HepG2 (cell line): ENCODE data around the gene PPP1R1B. TPM values are rescaled to one million over a fixed set of nuclear protein-coding genes. Genes with fewer than 3 reads are reported as not detected.

Experiments used
- ATF7-NPFF ChIP-seq: sonication (generic); formaldehyde crosslinking; IDR thresholded peaks from 2 replicates; pipeline ENCODE4 v1.8.1; 2023; ENCODE audit warnings: mild to moderate bottlenecking, low read depth, missing genetic modification reagents, moderate library complexity
- ERF ChIP-seq: IDR thresholded peaks from 2 replicates; pipeline ENCODE4 v1.6.1; 2018; ENCODE audit warnings: missing biosample characterization, missing genetic modification reagents
- ISL2 ChIP-seq: sonication (generic); formaldehyde crosslinking; IDR thresholded peaks from 2 replicates; pipeline ENCODE4 v1.5.0; 2020; ENCODE audit warnings: missing genetic modification reagents
- MTA1 ChIP-seq: sonication (generic); formaldehyde crosslinking; IDR thresholded peaks from 2 replicates; pipeline ENCODE4 v1.4.0; 2020; ENCODE audit warnings: missing genetic modification reagents, mild to moderate bottlenecking, borderline replicate concordance
- RAD51 ChIP-seq: fragments of 450-650 bp; IDR thresholded peaks from 2 replicates; pipeline ENCODE4 v1.6.1; 2016; ENCODE audit warnings: borderline replicate concordance
- RFX5 ChIP-seq: IDR thresholded peaks from 2 replicates; pipeline ENCODE4 v1.6.1; 2011; ENCODE audit warnings: low read depth, low read length, improper control_type of control experiment
- SRSF4 ChIP-seq: fragments of 200-400 bp; formaldehyde crosslinking; IDR thresholded peaks from one replicate; pipeline ENCODE4 v1.6.1; 2018; ENCODE audit warnings: mild to moderate bottlenecking, low read depth, low read length, moderate library complexity; ENCODE audit not compliant: poor library complexity, severe bottlenecking
- ZNF160 ChIP-seq: sonication (generic); formaldehyde crosslinking; IDR thresholded peaks from 2 replicates; pipeline ENCODE4 v1.8.0; 2022; ENCODE audit warnings: mild to moderate bottlenecking, inconsistent platforms, missing genetic modification reagents
- ZNF354B ChIP-seq: sonication (generic); formaldehyde crosslinking; IDR thresholded peaks from 2 replicates; pipeline ENCODE4 v1.8.0; 2022; ENCODE audit warnings: mild to moderate bottlenecking, missing genetic modification reagents
- ZNF510 ChIP-seq: sonication (generic); formaldehyde crosslinking; IDR thresholded peaks from 2 replicates; pipeline ENCODE4 v1.4.0; 2020; ENCODE audit warnings: low read depth, mild to moderate bottlenecking, missing genetic modification reagents
- ZNF660 ChIP-seq: sonication (generic); formaldehyde crosslinking; IDR thresholded peaks from 2 replicates; pipeline ENCODE4 v1.5.1; 2020; ENCODE audit warnings: mild to moderate bottlenecking, low read depth, missing genetic modification reagents, borderline replicate concordance
- ZNF788 ChIP-seq: sonication (generic); formaldehyde crosslinking; IDR thresholded peaks from 2 replicates; pipeline ENCODE4 v1.5.0; 2020; ENCODE audit warnings: mild to moderate bottlenecking, missing genetic modification reagents, borderline replicate concordance
- polyA plus RNA-seq, 8 experiments: library from polyadenylated mRNA; depleted of rRNA in 3 of 8; stranded (reverse) in 7 of 8; unstranded in 1 of 8; fragments of >200 nt; fragmentation: Illumina TruSeq in 4 of 8; extraction: Trizol in 4 of 8; gene quantifications; 2 replicates each; pipeline versions ENCODE4 v1.2.1 to v1.2.3, GENCODE V29; 2011 to 2016; ENCODE audit warnings: low read depth in 4 of 8, missing spikeins in 1 of 8, mixed read lengths in 1 of 8; ENCODE audit not compliant: insufficient read depth in 1 of 8
- total RNA-seq, 5 experiments: library from RNA; depleted of rRNA; stranded (reverse); fragments of >200 nt; fragmentation: Illumina TruSeq; extraction: Trizol; gene quantifications; 2 replicates each; pipeline ENCODE4 v1.2.3, GENCODE V29; 2016; ENCODE audit warnings: low read depth in 1 of 5
- TF ChIP-seq, protein P1 (sequence below): sonication (generic); formaldehyde crosslinking; IDR thresholded peaks from 2 replicates; pipeline ENCODE4 v1.4.0; 2020; ENCODE audit warnings: missing genetic modification reagents, low read depth, mild to moderate bottlenecking, borderline replicate concordance
- TF ChIP-seq, protein P2 (sequence below): sonication (generic); formaldehyde crosslinking; IDR thresholded peaks from 2 replicates; pipeline ENCODE4 v1.4.0; 2020; ENCODE audit warnings: missing genetic modification reagents, borderline replicate concordance
- TF ChIP-seq, protein P3 (sequence below): sonication (generic); formaldehyde crosslinking; IDR thresholded peaks from 2 replicates; pipeline ENCODE4 v1.5.0; 2020; ENCODE audit warnings: mild to moderate bottlenecking, missing genetic modification reagents, borderline replicate concordance
- TF ChIP-seq, protein P4 (sequence below): sonication (generic); formaldehyde crosslinking; IDR thresholded peaks from 2 replicates; pipeline ENCODE4 v1.5.0; 2020; ENCODE audit warnings: missing genetic modification reagents
- TF ChIP-seq, protein P5 (sequence below): sonication (generic); formaldehyde crosslinking; IDR thresholded peaks from 2 replicates; pipeline ENCODE4 v1.8.1; 2022; ENCODE audit warnings: mild to moderate bottlenecking, missing genetic modification reagents

Gene PPP1R1B
- total and polyA plus RNA-seq, 2 of the 13 experiments (the other 11 are each of a cell fraction or from before 2014, with no cell fraction given): 0.08 TPM; not detected in 1

DNA sequence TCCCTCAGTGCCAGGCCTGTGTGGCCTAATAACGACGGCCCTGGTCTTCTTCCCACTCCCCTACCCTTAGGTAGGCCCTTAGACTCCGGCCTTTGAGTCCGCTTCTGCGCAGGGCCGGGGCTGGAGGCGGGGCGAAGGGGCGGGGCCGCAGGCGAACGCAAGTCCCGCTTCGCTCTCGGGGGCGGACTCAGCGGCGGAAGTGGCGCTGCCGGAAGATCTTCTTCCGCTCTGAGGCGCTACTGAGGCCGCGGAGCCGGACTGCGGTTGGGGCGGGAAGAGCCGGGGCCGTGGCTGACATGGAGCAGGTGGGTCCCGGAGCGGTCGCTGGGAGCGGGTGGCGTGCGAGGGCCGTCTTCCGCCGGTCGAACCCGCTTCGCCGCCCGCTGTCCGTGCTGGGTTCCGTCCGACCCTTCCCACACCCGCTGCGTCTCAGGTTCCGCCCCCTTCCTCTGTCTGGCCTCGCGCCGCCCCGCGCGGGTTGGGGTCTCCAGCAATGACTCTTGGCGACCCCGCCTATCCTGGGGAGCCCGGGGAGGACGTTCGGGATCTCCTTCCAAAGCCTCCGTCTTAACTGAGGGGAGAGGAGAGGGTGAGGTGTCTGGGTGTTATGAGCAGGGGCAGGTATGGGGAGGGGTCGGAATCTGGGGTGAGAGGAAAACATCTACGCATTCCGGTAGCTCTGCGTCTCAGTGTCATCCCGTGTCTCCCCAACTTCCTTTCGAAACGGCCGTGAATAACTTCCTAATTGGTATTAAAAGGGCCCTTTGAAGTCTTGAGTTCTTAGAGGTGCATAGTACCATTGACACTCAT lies 10.4 kb downstream of the PPP1R1B start, which contains the start of gene STARD3 (continued):
- TF ChIP-seq RAD51 (no peak), ZNF788 (CRISPR knock-in tag) (peak; percentile 95; the same call in 1 of the 2 replicates), RFX5 (no peak), MTA1 (CRISPR knock-in tag) (peak; percentile 79; the same call in 1 of the 2 replicates), ISL2 (CRISPR knock-in tag) (peak; percentile 51; the same call in 1 of the 2 replicates), ZNF354B (CRISPR knock-in tag) (no peak), ZNF160 (CRISPR knock-in tag) (0 out of 2 replicates have a peak, but pooled peaks have one; percentile 68), SRSF4 (no peak), ERF (CRISPR knock-in tag) (peak; percentile 65; the same call in 1 of the 2 replicates), ZNF510 (CRISPR knock-in tag) (no peak), ZNF660 (CRISPR knock-in tag) (peak; percentile 87; the same call in 1 of the 2 replicates), ATF7-NPFF (CRISPR knock-in tag) (peak; percentile 81)
- TF ChIP-seq, protein P1, sequence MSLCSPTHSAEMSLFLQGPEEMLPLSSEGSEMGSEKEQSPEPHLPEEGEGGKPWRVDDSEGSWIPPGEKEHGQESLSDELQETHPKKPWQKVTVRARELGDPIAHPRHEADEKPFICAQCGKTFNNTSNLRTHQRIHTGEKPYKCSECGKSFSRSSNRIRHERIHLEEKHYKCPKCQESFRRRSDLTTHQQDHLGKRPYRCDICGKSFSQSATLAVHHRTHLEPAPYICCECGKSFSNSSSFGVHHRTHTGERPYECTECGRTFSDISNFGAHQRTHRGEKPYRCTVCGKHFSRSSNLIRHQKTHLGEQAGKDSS (CRISPR knock-in tag): peak; percentile 95; the same call in 1 of the 2 replicates
- TF ChIP-seq, protein P2, sequence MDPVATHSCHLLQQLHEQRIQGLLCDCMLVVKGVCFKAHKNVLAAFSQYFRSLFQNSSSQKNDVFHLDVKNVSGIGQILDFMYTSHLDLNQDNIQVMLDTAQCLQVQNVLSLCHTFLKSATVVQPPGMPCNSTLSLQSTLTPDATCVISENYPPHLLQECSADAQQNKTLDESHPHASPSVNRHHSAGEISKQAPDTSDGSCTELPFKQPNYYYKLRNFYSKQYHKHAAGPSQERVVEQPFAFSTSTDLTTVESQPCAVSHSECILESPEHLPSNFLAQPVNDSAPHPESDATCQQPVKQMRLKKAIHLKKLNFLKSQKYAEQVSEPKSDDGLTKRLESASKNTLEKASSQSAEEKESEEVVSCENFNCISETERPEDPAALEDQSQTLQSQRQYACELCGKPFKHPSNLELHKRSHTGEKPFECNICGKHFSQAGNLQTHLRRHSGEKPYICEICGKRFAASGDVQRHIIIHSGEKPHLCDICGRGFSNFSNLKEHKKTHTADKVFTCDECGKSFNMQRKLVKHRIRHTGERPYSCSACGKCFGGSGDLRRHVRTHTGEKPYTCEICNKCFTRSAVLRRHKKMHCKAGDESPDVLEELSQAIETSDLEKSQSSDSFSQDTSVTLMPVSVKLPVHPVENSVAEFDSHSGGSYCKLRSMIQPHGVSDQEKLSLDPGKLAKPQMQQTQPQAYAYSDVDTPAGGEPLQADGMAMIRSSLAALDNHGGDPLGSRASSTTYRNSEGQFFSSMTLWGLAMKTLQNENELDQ: peak; percentile 26; the same call in 1 of the 2 replicates
- TF ChIP-seq, protein P3, sequence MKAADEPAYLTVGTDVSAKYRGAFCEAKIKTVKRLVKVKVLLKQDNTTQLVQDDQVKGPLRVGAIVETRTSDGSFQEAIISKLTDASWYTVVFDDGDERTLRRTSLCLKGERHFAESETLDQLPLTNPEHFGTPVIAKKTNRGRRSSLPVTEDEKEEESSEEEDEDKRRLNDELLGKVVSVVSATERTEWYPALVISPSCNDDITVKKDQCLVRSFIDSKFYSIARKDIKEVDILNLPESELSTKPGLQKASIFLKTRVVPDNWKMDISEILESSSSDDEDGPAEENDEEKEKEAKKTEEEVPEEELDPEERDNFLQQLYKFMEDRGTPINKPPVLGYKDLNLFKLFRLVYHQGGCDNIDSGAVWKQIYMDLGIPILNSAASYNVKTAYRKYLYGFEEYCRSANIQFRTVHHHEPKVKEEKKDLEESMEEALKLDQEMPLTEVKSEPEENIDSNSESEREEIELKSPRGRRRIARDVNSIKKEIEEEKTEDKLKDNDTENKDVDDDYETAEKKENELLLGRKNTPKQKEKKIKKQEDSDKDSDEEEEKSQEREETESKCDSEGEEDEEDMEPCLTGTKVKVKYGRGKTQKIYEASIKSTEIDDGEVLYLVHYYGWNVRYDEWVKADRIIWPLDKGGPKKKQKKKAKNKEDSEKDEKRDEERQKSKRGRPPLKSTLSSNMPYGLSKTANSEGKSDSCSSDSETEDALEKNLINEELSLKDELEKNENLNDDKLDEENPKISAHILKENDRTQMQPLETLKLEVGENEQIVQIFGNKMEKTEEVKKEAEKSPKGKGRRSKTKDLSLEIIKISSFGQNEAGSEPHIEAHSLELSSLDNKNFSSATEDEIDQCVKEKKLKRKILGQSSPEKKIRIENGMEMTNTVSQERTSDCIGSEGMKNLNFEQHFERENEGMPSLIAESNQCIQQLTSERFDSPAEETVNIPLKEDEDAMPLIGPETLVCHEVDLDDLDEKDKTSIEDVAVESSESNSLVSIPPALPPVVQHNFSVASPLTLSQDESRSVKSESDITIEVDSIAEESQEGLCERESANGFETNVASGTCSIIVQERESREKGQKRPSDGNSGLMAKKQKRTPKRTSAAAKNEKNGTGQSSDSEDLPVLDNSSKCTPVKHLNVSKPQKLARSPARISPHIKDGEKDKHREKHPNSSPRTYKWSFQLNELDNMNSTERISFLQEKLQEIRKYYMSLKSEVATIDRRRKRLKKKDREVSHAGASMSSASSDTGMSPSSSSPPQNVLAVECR (CRISPR knock-in tag): peak; percentile 97
- TF ChIP-seq, protein P4, sequence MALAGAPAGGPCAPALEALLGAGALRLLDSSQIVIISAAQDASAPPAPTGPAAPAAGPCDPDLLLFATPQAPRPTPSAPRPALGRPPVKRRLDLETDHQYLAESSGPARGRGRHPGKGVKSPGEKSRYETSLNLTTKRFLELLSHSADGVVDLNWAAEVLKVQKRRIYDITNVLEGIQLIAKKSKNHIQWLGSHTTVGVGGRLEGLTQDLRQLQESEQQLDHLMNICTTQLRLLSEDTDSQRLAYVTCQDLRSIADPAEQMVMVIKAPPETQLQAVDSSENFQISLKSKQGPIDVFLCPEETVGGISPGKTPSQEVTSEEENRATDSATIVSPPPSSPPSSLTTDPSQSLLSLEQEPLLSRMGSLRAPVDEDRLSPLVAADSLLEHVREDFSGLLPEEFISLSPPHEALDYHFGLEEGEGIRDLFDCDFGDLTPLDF (CRISPR knock-in tag): peak; percentile 74
- TF ChIP-seq, protein P5, sequence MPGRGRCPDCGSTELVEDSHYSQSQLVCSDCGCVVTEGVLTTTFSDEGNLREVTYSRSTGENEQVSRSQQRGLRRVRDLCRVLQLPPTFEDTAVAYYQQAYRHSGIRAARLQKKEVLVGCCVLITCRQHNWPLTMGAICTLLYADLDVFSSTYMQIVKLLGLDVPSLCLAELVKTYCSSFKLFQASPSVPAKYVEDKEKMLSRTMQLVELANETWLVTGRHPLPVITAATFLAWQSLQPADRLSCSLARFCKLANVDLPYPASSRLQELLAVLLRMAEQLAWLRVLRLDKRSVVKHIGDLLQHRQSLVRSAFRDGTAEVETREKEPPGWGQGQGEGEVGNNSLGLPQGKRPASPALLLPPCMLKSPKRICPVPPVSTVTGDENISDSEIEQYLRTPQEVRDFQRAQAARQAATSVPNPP: 0 out of 2 replicates have a peak, but pooled peaks have one; percentile 28
